ENCODE measurements around the gene GABRA1. TPM values are rescaled to one million over a fixed set of nuclear protein-coding genes. Genes with fewer than 3 reads are reported as not detected.

The GABRA1 gene
- total RNA-seq, 1 donor from 2014 or later, result not detected

DNA sequence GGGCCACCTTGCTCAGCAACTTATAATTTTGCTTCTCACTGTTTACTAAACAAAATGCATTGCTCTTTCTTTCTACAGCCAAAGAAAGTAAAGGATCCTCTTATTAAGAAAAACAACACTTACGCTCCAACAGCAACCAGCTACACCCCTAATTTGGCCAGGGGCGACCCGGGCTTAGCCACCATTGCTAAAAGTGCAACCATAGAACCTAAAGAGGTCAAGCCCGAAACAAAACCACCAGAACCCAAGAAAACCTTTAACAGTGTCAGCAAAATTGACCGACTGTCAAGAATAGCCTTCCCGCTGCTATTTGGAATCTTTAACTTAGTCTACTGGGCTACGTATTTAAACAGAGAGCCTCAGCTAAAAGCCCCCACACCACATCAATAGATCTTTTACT is 49.1 kb downstream of the GABRA1 start:
- H3K27me3 ChIP-seq, result no peaks in the 10 kb centered on the region
- H3K9me3 ChIP-seq (ENCODE audit: low read depth), result no peaks in the 10 kb centered on the region
- no peak overlapping the region for H2AFZ ChIP-seq (replicated peaks)
- no peaks in the 10 kb centered on the region for H3K4me1 ChIP-seq
- no peak overlapping the region for H3K4me3 ChIP-seq
- Mint-ChIP-seq H3K36me3 (no peaks in the 10 kb centered on the region), H3K4me1 (no peaks in the 10 kb centered on the region), H3K4me3 (no peak overlapping the region), H3K9me3 (no peaks in the 10 kb centered on the region), H3K27ac (no peak overlapping the region), H3K27me3 (ENCODE audit: insufficient read depth, low read depth) (no peaks in the 10 kb centered on the region)
- H3K9ac ChIP-seq, result no peak overlapping the region
- DNase-seq (ENCODE audit: low spot score), result no peak
- H3K79me2 ChIP-seq (ENCODE audit: low read depth), result no peaks in the 10 kb centered on the region
- H3F3A ChIP-seq (ENCODE audit: low read depth), result no peaks in the 10 kb centered on the region
- no peaks in the 10 kb centered on the region for H3K36me3 ChIP-seq
- TF ChIP-seq EZH2 (IDR thresholded peaks at IDR 0.05), result no peak
- no peak for TF ChIP-seq EZH2phosphoT487 (IDR thresholded peaks at IDR 0.05)
- H3K27ac ChIP-seq, result no peak overlapping the region
- no peak overlapping the region for H3K4me2 ChIP-seq
- H4K20me1 ChIP-seq (ENCODE audit: low read depth), result no peaks in the 10 kb centered on the region

DNA sequence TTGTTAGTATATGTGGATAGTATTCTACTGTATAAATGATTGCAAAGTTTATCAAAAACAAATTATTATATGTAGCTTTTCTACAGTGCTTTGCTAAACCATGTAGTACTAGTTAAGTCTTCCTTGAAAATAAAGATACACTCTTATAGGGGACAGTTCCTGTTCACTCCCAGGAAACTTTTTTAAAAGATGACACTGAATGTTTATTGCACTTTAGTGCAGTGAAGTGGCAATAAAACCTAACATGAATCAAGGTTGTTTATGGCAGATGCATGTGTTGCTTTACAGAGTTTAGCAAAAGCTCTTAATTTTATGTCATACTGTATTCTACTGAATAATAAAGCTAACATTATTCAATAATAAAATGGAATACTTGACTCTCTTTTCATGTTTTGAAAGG is 51.7 kb downstream of the GABRA1 start:
- no peak overlapping the region for H3K4me3 Mint-ChIP-seq
- TF ChIP-seq, protein P1, sequence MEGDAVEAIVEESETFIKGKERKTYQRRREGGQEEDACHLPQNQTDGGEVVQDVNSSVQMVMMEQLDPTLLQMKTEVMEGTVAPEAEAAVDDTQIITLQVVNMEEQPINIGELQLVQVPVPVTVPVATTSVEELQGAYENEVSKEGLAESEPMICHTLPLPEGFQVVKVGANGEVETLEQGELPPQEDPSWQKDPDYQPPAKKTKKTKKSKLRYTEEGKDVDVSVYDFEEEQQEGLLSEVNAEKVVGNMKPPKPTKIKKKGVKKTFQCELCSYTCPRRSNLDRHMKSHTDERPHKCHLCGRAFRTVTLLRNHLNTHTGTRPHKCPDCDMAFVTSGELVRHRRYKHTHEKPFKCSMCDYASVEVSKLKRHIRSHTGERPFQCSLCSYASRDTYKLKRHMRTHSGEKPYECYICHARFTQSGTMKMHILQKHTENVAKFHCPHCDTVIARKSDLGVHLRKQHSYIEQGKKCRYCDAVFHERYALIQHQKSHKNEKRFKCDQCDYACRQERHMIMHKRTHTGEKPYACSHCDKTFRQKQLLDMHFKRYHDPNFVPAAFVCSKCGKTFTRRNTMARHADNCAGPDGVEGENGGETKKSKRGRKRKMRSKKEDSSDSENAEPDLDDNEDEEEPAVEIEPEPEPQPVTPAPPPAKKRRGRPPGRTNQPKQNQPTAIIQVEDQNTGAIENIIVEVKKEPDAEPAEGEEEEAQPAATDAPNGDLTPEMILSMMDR (IDR thresholded peaks at IDR 0.05), result no peak
- no peak for TF ChIP-seq EZH2phosphoT487 (IDR thresholded peaks at IDR 0.05)
- TF ChIP-seq EZH2 (IDR thresholded peaks at IDR 0.05), result no peak
- H3K27ac ChIP-seq, result no peak overlapping the region

GRCh38 chr5:161900981-161901380 is 53.1 kb downstream of the GABRA1 start:
- no peak overlapping the region for H3K27ac ChIP-seq
- Mint-ChIP-seq H3K27ac (no peak overlapping the region), H3K9me3 (no peaks in the 10 kb centered on the region), H3K4me3 (no peak overlapping the region), H3K27me3 (ENCODE audit: insufficient read depth, low read depth) (peaks cover 2% of the 10 kb centered on the region), H3K4me1 (no peaks in the 10 kb centered on the region), H3K36me3 (no peaks in the 10 kb centered on the region)
- no peak overlapping the region for H3K4me3 ChIP-seq
- no peak overlapping the region for H3K9ac ChIP-seq
- H3F3A ChIP-seq (ENCODE audit: low read depth), result no peaks in the 10 kb centered on the region
- TF ChIP-seq, protein P1 (IDR thresholded peaks at IDR 0.05), result no peak
- TF ChIP-seq EZH2phosphoT487 (IDR thresholded peaks at IDR 0.05) (no peak), EZH2 (IDR thresholded peaks at IDR 0.05) (no peak)
- no peaks in the 10 kb centered on the region for H4K20me1 ChIP-seq (ENCODE audit: low read depth)
- no peak overlapping the region for H2AFZ ChIP-seq (replicated peaks)
- H3K27me3 ChIP-seq, result no peaks in the 10 kb centered on the region
- H3K9me3 ChIP-seq (ENCODE audit: low read depth), result no peaks in the 10 kb centered on the region
- DNase-seq (ENCODE audit: low spot score), result no peak
- H3K4me2 ChIP-seq, result no peak overlapping the region
- H3K79me2 ChIP-seq (ENCODE audit: low read depth), result no peaks in the 10 kb centered on the region
- no peaks in the 10 kb centered on the region for H3K4me1 ChIP-seq
- H3K36me3 ChIP-seq, result no peaks in the 10 kb centered on the region

More for the DNA sequence above, 51.7 kb downstream of the GABRA1 start:
- Mint-ChIP-seq H3K36me3 (no peaks in the 10 kb centered on the region), H3K4me1 (no peaks in the 10 kb centered on the region), H3K9me3 (no peaks in the 10 kb centered on the region), H3K27me3 (ENCODE audit: insufficient read depth, low read depth) (peaks cover 2% of the 10 kb centered on the region), H3K27ac (no peak overlapping the region)
- Histone ChIP-seq H3K36me3 (no peaks in the 10 kb centered on the region), H3K79me2 (ENCODE audit: low read depth) (no peaks in the 10 kb centered on the region), H3K4me1 (no peaks in the 10 kb centered on the region), H2AFZ (replicated peaks) (no peak overlapping the region), H3K9me3 (ENCODE audit: low read depth) (no peaks in the 10 kb centered on the region), H3K9ac (no peak overlapping the region), H3K4me2 (no peak overlapping the region), H4K20me1 (ENCODE audit: low read depth) (no peaks in the 10 kb centered on the region), H3K4me3 (no peak overlapping the region), H3F3A (ENCODE audit: low read depth) (no peaks in the 10 kb centered on the region), H3K27me3 (no peaks in the 10 kb centered on the region)
- DNase-seq (ENCODE audit: low spot score), result no peak

- TF ChIP-seq EZH2phosphoT487 (IDR thresholded peaks at IDR 0.05), result no peak
- TF ChIP-seq, protein P1 (IDR thresholded peaks at IDR 0.05), result no peak
- TF ChIP-seq EZH2 (IDR thresholded peaks at IDR 0.05), result no peak
- H3K4me2 ChIP-seq, result no peak overlapping the region
- no peak overlapping the region for H3K9ac ChIP-seq
- no peaks in the 10 kb centered on the region for H4K20me1 ChIP-seq (ENCODE audit: low read depth)
- no peaks in the 10 kb centered on the region for H3F3A ChIP-seq (ENCODE audit: low read depth)
- Mint-ChIP-seq H3K4me3 (no peak overlapping the region), H3K27ac (no peak overlapping the region), H3K4me1 (no peaks in the 10 kb centered on the region), H3K36me3 (no peaks in the 10 kb centered on the region), H3K9me3 (no peaks in the 10 kb centered on the region), H3K27me3 (ENCODE audit: insufficient read depth, low read depth) (no peaks in the 10 kb centered on the region)
- DNase-seq (ENCODE audit: low spot score), result no peak
- H3K9me3 ChIP-seq (ENCODE audit: low read depth), result no peaks in the 10 kb centered on the region
- no peak overlapping the region for H3K4me3 ChIP-seq
- no peaks in the 10 kb centered on the region for H3K36me3 ChIP-seq
- H3K4me1 ChIP-seq, result no peaks in the 10 kb centered on the region
- H3K79me2 ChIP-seq (ENCODE audit: low read depth), result no peaks in the 10 kb centered on the region
- no peak overlapping the region for H2AFZ ChIP-seq (replicated peaks)
- no peak overlapping the region for H3K27ac ChIP-seq
- H3K27me3 ChIP-seq, result no peaks in the 10 kb centered on the region
These were observed 73.9 kb downstream of the GABRA1 start for GRCh38 chr5:161921781-161922180.

Measured in neural progenitor cell (in vitro differentiated cells).